ENCODE data around the gene TIPARP. TPM values are rescaled to one million over a fixed set of nuclear protein-coding genes. Genes with fewer than 3 reads are reported as not detected.
A peak's percentile ranks its signal among the peaks of the same experiment; 100 is the strongest.

The TIPARP gene
- total and polyA plus RNA-seq, 2 of the 13 experiments (the other 11 are each of a cell fraction or from before 2014, with no cell fraction given) = 7.3 to 19.7 TPM

- TF ChIP-seq ETS1 (CRISPR knock-in tag; IDR thresholded peaks at IDR 0.05) = no peak
- TF ChIP-seq IRF1 (CRISPR knock-in tag; IDR thresholded peaks at IDR 0.05; ENCODE audit: low read depth) = peak; percentile 90; the same call in 1 of the 2 replicates
- TF ChIP-seq NCOA1 (CRISPR knock-in tag; IDR thresholded peaks at IDR 0.05) = no peak
- TF ChIP-seq ZNF564 (CRISPR knock-in tag; IDR thresholded peaks at IDR 0.05) = peak; percentile 78
- TF ChIP-seq NAIF1 (CRISPR knock-in tag; IDR thresholded peaks at IDR 0.05; ENCODE audit: borderline replicate concordance) = peak; percentile 45; the same call in 1 of the 2 replicates
- peak; percentile 67; the same call in 1 of the 2 replicates for TF ChIP-seq ZSCAN9 (CRISPR knock-in tag; IDR thresholded peaks at IDR 0.05; ENCODE audit: borderline replicate concordance)
- TF ChIP-seq KDM2A (CRISPR knock-in tag; IDR thresholded peaks at IDR 0.05; ENCODE audit: borderline replicate concordance, low read depth) = peak; percentile 81; the same call in 1 of the 2 replicates
- no peak for TF ChIP-seq ZNF251 (CRISPR knock-in tag; IDR thresholded peaks at IDR 0.05)
- no peak for TF ChIP-seq NR3C1 (CRISPR knock-in tag; IDR thresholded peaks at IDR 0.05)
- no peak for TF ChIP-seq ZNF850 (CRISPR knock-in tag; conservative IDR thresholded peaks at IDR 0.05)
- TF ChIP-seq, protein P1, sequence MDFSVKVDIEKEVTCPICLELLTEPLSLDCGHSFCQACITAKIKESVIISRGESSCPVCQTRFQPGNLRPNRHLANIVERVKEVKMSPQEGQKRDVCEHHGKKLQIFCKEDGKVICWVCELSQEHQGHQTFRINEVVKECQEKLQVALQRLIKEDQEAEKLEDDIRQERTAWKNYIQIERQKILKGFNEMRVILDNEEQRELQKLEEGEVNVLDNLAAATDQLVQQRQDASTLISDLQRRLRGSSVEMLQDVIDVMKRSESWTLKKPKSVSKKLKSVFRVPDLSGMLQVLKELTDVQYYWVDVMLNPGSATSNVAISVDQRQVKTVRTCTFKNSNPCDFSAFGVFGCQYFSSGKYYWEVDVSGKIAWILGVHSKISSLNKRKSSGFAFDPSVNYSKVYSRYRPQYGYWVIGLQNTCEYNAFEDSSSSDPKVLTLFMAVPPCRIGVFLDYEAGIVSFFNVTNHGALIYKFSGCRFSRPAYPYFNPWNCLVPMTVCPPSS (IDR thresholded peaks at IDR 0.05) = no peak
- TF ChIP-seq ZNF75D (CRISPR knock-in tag; IDR thresholded peaks at IDR 0.05; ENCODE audit: borderline replicate concordance) = no peak
- no peak for TF ChIP-seq TEF (CRISPR knock-in tag; IDR thresholded peaks at IDR 0.05)
- peak; percentile 56; the same call in 1 of the 2 replicates for TF ChIP-seq HMG20A (CRISPR knock-in tag; IDR thresholded peaks at IDR 0.05; ENCODE audit: borderline replicate concordance)
- peak; percentile 62; the same call in 1 of the 2 replicates for TF ChIP-seq HOXD1 (CRISPR knock-in tag; IDR thresholded peaks at IDR 0.05)
- peak; percentile 91 for TF ChIP-seq POGK (CRISPR knock-in tag; conservative IDR thresholded peaks at IDR 0.05)
- 0 out of 2 replicates have a peak, but pooled peaks have one; percentile 13 for TF ChIP-seq SP1 (IDR thresholded peaks at IDR 0.05)
- TF ChIP-seq SP1 (CRISPR knock-in tag; IDR thresholded peaks at IDR 0.05) = peak; percentile 87
- no peak for TF ChIP-seq KLF6 (CRISPR knock-in tag; IDR thresholded peaks at IDR 0.05)
- TF ChIP-seq, protein P2, sequence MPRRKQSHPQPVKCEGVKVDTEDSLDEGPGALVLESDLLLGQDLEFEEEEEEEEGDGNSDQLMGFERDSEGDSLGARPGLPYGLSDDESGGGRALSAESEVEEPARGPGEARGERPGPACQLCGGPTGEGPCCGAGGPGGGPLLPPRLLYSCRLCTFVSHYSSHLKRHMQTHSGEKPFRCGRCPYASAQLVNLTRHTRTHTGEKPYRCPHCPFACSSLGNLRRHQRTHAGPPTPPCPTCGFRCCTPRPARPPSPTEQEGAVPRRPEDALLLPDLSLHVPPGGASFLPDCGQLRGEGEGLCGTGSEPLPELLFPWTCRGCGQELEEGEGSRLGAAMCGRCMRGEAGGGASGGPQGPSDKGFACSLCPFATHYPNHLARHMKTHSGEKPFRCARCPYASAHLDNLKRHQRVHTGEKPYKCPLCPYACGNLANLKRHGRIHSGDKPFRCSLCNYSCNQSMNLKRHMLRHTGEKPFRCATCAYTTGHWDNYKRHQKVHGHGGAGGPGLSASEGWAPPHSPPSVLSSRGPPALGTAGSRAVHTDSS (CRISPR knock-in tag; conservative IDR thresholded peaks at IDR 0.05) = no peak
- TF ChIP-seq ZNF451 (CRISPR knock-in tag; IDR thresholded peaks at IDR 0.05) = peak; percentile 91
- TF ChIP-seq ZNF354B (CRISPR knock-in tag; IDR thresholded peaks at IDR 0.05) = no peak
- TF ChIP-seq U2AF2 (IDR thresholded peaks at IDR 0.05; ENCODE audit: low read depth, low read length) = no peak
Measured at GRCh38 chr3:156674046-156674910, at the start of gene TIPARP (continued).
